Fibroblast of the aortic adventitia (primary cell): ENCODE measurements around the gene AKAP8L. TPM values are rescaled to one million over a fixed set of nuclear protein-coding genes. Genes with fewer than 3 reads are reported as not detected.

Experiments
- DNase-seq: peaks from one replicate; pipeline ENCODE4 v3.0.0-alpha.2; 2010; ENCODE audit warnings: low read depth
- H3K4me3 ChIP-seq: 2 replicates; pipeline ENCODE4 v1.5.1; 2011; ENCODE audit warnings: low read depth, mild to moderate bottlenecking, control low read depth, low read length, moderate library complexity
- CTCF ChIP-seq: IDR thresholded peaks from 2 replicates; pipeline ENCODE4 v1.5.1; 2011; ENCODE audit warnings: mild to moderate bottlenecking, low read length, control low read depth, inconsistent platforms; ENCODE audit not compliant: insufficient read depth
- total RNA-seq: library from RNA; depleted of rRNA; stranded (reverse); fragments of >200 nt; gene quantifications from 2 replicates; pipeline ENCODE4 v1.2.3, GENCODE V29; 2012; ENCODE audit warnings: low replicate concordance

AKAP8L gene
- total RNA-seq, 1 donor, result 45.6 TPM

DNA sequence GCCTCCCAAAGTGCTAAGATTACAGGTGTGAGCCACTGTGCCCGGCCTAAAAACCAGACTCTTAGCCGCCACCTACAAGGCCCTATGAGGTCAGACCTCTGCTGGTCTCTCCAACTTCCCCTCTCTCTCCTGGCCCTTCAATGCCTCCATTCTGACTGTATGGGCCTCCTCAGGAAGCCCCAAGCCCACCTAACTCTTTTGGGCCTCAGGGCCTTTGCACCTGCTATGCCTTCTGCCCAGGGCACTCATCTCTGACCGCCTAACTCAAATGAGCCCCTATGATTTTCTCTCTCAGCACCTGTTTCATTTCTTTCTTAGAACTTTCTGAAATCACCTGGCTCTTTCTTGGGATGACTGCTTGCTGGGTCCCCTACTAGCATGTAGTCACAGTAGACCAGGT is 24.5 kb upstream of the AKAP8L start:
- DNase-seq, result no peak
- H3K4me3 ChIP-seq, result no peak overlapping the region
- no peak for TF ChIP-seq CTCF

DNA sequence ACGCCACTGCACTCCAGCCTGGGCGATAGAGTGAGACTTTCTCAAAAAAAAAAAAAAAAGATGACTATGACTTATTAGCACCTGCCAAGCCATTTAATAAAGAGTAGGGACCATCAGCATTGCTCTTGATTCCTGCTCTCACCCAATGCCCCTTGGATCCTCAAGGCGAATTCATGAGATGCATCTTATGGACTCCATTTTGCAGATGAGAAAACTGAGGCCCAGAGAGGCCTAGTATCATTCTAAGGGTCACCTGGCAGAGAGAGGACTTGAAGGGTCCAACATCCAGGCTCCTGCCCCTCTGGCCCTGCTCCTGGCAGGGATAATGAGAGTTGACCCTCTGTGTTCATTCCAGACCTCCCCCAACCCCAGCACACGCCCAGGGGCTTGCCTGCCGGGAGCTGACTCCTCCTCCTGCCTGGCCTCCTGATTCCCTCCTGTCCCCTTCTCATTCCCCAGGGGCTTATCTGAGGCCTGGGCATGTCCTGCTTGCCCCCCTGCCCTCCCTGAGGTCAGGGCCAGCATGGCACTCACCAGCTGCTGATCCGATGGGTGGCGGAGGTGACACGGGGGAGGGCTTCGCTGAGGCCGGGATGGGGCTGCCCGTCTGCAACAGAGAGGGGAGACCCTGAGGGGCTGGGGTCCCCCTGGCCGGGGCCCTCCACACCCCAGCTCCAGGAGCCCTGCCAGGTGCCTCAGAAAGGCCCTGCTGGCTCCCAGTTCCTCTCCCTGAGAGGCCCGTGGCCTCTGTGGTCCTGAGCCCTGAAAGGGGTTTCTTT is 23.5 kb upstream of the AKAP8L start:
- no peak for DNase-seq
- TF ChIP-seq CTCF, result no peak
- H3K4me3 ChIP-seq, result no peak overlapping the region

GRCh38 chr19:15441317-15441716 is 22.5 kb upstream of the AKAP8L start:
- no peak for TF ChIP-seq CTCF
- no peak for DNase-seq
- no peak overlapping the region for H3K4me3 ChIP-seq

- TF ChIP-seq CTCF, result no peak
- no peak overlapping the region for H3K4me3 ChIP-seq
- no peak for DNase-seq
Observed at GRCh38 chr19:15439821-15440641, 21.2 kb upstream of the AKAP8L start.

DNA sequence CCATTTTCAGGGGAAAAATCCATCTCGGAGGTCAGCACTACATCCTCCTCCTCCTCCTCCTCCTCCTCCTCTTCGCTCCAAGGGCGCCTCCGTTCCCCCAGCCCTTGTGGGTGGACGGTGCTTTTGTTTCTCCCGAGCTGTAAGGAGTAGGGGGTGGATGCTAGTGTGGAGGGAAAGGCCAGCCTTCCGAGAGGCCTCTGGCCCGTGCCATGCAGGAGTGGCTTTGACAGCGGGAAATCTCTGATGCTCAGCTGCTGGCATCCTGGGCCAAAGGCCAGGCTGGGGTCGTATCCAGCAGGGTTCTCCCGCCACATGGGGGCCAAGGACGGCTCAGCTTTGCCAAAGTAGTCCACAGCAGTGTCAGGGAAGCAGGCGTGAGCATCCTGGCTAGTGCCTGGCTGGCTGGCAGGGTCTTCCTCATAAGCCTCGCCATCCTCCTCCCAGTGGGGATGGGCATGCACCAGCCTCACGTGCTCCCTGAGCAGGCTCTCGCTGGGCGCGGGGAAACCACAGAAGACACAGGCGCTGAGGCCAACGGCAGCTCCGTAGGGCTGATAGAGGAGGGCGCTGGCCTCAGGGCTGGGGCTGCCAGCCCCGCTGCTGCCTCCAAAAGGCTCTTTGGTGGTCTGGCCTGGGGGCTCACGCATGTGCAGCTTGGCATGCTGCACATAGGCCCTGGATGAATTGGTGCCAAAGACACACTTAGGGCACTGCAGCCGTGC is 20.5 kb upstream of the AKAP8L start:
- H3K4me3 ChIP-seq, result no peak overlapping the region
- no peak for DNase-seq
- no peak for TF ChIP-seq CTCF

DNA sequence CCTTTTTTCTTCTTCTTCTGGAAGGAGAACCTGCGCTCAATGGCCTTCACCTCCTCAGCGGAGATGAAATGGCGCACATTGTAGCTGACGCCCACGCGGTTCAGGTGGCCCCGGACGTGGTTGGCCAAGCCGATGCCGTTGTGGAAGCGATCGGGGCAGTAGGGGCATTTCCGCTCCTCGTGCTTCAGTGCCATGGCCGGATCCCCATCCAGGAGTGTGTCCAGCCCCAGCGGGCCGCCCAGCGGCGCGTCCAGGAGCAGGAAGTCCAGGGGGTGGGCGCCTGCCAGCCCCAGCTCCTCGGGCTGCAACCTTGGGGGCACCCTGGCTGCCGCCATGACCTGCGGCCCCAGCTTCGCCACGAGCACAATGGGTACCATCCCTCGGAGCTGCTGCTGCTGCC is 19.8 kb upstream of the AKAP8L start:
- no peak for TF ChIP-seq CTCF
- no peak overlapping the region for H3K4me3 ChIP-seq
- DNase-seq, result no peak
